SK-N-SH (cell line): ENCODE measurements around the gene LPXN. TPM values are rescaled to one million over a fixed set of nuclear protein-coding genes. Genes with fewer than 3 reads are reported as not detected.

ENCODE experiments used
- CTCF ChIA-PET: fragments of 300-600, 350-600 bp; formaldehyde crosslinking; extraction: SDS; loops from one replicate; lab custom pipeline; 2021; lab: Yijun Ruan, JAX
- POLR2A ChIA-PET: fragments of 350-600 bp; sonication (Branson Sonifier 250); formaldehyde crosslinking; extraction: SDS; loops from one replicate; lab custom pipeline; 2020; ENCODE audit warnings: antibody characterized with exemption, inconsistent platforms; lab: Yijun Ruan, JAX
- DNase-seq: peaks from one replicate; pipeline ENCODE4 v3.0.0; 2012
- H2AFZ ChIP-seq: fragments of 200-600 bp; sonication (generic); 2 replicates; pipeline ENCODE4 v1.8.1; 2016; ENCODE audit warnings: antibody characterized with exemption, mild to moderate bottlenecking, low read depth
- H3F3A ChIP-seq: fragments of 200-600 bp; sonication (generic); replicated peaks from 2 replicates; pipeline ENCODE3; 2016; ENCODE audit warnings: antibody characterized with exemption, mild to moderate bottlenecking; ENCODE audit not compliant: insufficient read depth
- H3K27ac ChIP-seq, 2 experiments: fragments of 200-500 bp in 1 of 2; fragments of 200-600 bp in 1 of 2; sonication (Bioruptor generic) in 1 of 2; sonication (generic), shearing (Covaris generic) in 1 of 2; 2 replicates each; pipeline versions ENCODE4 v1.5.1 to v1.6.1; 2014 to 2016; ENCODE audit warnings: low read depth in 2 of 2, inconsistent platforms in 1 of 2, low read length in 1 of 2, mild to moderate bottlenecking in 1 of 2, mixed read lengths in 1 of 2
- H3K27me3 ChIP-seq: fragments of 200-600 bp; sonication (generic), shearing (Covaris generic); 2 replicates; pipeline ENCODE4 v1.6.1; 2016; ENCODE audit warnings: mixed run types; ENCODE audit not compliant: insufficient read depth
- H3K36me3 ChIP-seq, 2 experiments: fragments of 200-500 bp in 1 of 2; fragments of 200-600 bp in 1 of 2; sonication (Bioruptor generic) in 1 of 2; sonication (generic) in 1 of 2; replicated peaks in 1 of 2; 2 replicates each; pipeline versions ENCODE3 to v1.5.1; 2014 to 2016; ENCODE audit warnings: low read length in 1 of 2, mild to moderate bottlenecking in 1 of 2; ENCODE audit not compliant: insufficient read depth in 2 of 2, control insufficient read depth in 1 of 2
- H3K4me1 ChIP-seq, 2 experiments: fragments of 200-500 bp in 1 of 2; fragments of 200-600 bp in 1 of 2; sonication (Bioruptor generic) in 1 of 2; sonication (generic), shearing (Covaris generic) in 1 of 2; 2 replicates each; pipeline versions ENCODE4 v1.5.1 to v1.6.1; 2014 to 2016; ENCODE audit warnings: low read depth in 1 of 2, low read length in 1 of 2, mixed run types in 1 of 2; ENCODE audit not compliant: insufficient read depth in 2 of 2, control insufficient read depth in 1 of 2
- H3K4me2 ChIP-seq: fragments of 200-600 bp; sonication (generic), shearing (Covaris generic); 2 replicates; pipeline ENCODE4 v1.6.1; 2017; ENCODE audit warnings: mixed run types
- H3K4me3 ChIP-seq, 2 experiments: fragments of 200-500 bp in 1 of 2; fragments of 200-600 bp in 1 of 2; sonication (Bioruptor generic) in 1 of 2; sonication (generic), shearing (Covaris generic) in 1 of 2; 2 replicates each; pipeline versions ENCODE4 v1.5.1 to v1.8.1; 2014 to 2016; ENCODE audit warnings: low read depth in 2 of 2, inconsistent platforms in 1 of 2, low read length in 1 of 2, mild to moderate bottlenecking in 1 of 2, mixed read lengths in 1 of 2, moderate library complexity in 1 of 2
- H3K79me2 ChIP-seq: fragments of 200-600 bp; sonication (generic); 2 replicates; pipeline ENCODE4 v1.8.1; 2017; ENCODE audit warnings: mild to moderate bottlenecking; ENCODE audit not compliant: insufficient read depth
- H3K9ac ChIP-seq: fragments of 200-600 bp; sonication (generic); 2 replicates; pipeline ENCODE4 v1.6.1; 2017; ENCODE audit warnings: mixed run types
- H3K9me2 ChIP-seq: fragments of 200-600 bp; sonication (generic); 2 replicates; pipeline ENCODE4 v1.6.1; 2017; ENCODE audit warnings: mixed run types
- H3K9me3 ChIP-seq: fragments of 200-600 bp; sonication (generic); 2 replicates; pipeline ENCODE4 v1.6.1; 2017; ENCODE audit warnings: mixed run types, mild to moderate bottlenecking, moderate library complexity
- H4K20me1 ChIP-seq: fragments of 200-600 bp; sonication (generic); 2 replicates; pipeline ENCODE4 v1.6.1; 2017; ENCODE audit warnings: mild to moderate bottlenecking, mixed run types; ENCODE audit not compliant: insufficient read depth
- CHD2 ChIP-seq: fragments of 150-350 bp; IDR thresholded peaks from 2 replicates; pipeline ENCODE4 v1.6.1; 2018; ENCODE audit warnings: low read length; ENCODE audit not compliant: partially characterized antibody
- ELF1 ChIP-seq: IDR thresholded peaks from 2 replicates; pipeline ENCODE4 v1.4.0; 2012
- EZH2phosphoT487 ChIP-seq: fragments of 200-600 bp; sonication (generic); IDR thresholded peaks from 2 replicates; pipeline ENCODE4 v1.6.1; 2017; ENCODE audit warnings: low read depth, mixed run types, mild to moderate bottlenecking, antibody characterized with exemption, moderate library complexity, borderline replicate concordance
- FOSL2 ChIP-seq: IDR thresholded peaks from 2 replicates; pipeline ENCODE4 v1.4.0; 2012; ENCODE audit warnings: low read depth, mild to moderate bottlenecking, moderate library complexity, borderline replicate concordance
- FOXJ3 ChIP-seq: sonication (generic); formaldehyde crosslinking; IDR thresholded peaks from 2 replicates; pipeline ENCODE4 v1.5.1; 2020; ENCODE audit warnings: mild to moderate bottlenecking, missing genetic modification reagents
- FOXM1 ChIP-seq: IDR thresholded peaks from 2 replicates; pipeline ENCODE4 v1.4.0; 2012; ENCODE audit warnings: low read depth, mild to moderate bottlenecking
- GABPA ChIP-seq: IDR thresholded peaks from 2 replicates; pipeline ENCODE4 v1.4.0; 2012; ENCODE audit warnings: low read depth, mild to moderate bottlenecking
- MEF2A ChIP-seq: IDR thresholded peaks from 2 replicates; pipeline ENCODE4 v1.4.0; 2012; ENCODE audit warnings: low read depth, borderline replicate concordance
- NFIC ChIP-seq: IDR thresholded peaks from 2 replicates; pipeline ENCODE4 v1.4.0; 2012; ENCODE audit warnings: borderline replicate concordance
- NRF1 ChIP-seq: IDR thresholded peaks from 2 replicates; pipeline ENCODE4 v1.6.1; 2012; ENCODE audit warnings: low read depth, mild to moderate bottlenecking, low read length
- PBX3 ChIP-seq: IDR thresholded peaks from 2 replicates; pipeline ENCODE4; 2012
- POLR2AphosphoS5 ChIP-seq: IDR thresholded peaks from 2 replicates; pipeline ENCODE4 v1.6.1; 2012; ENCODE audit warnings: low read depth, low read length
- RCOR1 ChIP-seq: fragments of 150-350 bp; IDR thresholded peaks from 2 replicates; pipeline ENCODE4 v1.6.1; 2017; ENCODE audit warnings: antibody characterized with exemption, low read length
- REST ChIP-seq: IDR thresholded peaks from 2 replicates; pipeline ENCODE4 v1.6.1; 2012; ENCODE audit warnings: mild to moderate bottlenecking, low read depth, low read length, moderate library complexity
- RFX5 ChIP-seq: IDR thresholded peaks from 2 replicates; pipeline ENCODE4 v1.6.1; 2012; ENCODE audit warnings: mild to moderate bottlenecking, improper control_type of control experiment, low read length
- SIN3A ChIP-seq: IDR thresholded peaks from 2 replicates; pipeline ENCODE4 v1.6.1; 2012; ENCODE audit warnings: low read depth, mild to moderate bottlenecking, low read length, moderate library complexity, borderline replicate concordance
- SMC3 ChIP-seq: IDR thresholded peaks from 2 replicates; pipeline ENCODE4 v1.6.1; 2012; ENCODE audit warnings: low read depth, low read length, improper control_type of control experiment
- TEAD4 ChIP-seq: IDR thresholded peaks from 2 replicates; pipeline ENCODE4 v1.4.0; 2012; ENCODE audit warnings: mild to moderate bottlenecking, borderline replicate concordance; ENCODE audit not compliant: insufficient read depth
- USF1 ChIP-seq: IDR thresholded peaks from 2 replicates; pipeline ENCODE4 v1.4.0; 2012; ENCODE audit warnings: low read depth, borderline replicate concordance
- YY1 ChIP-seq: IDR thresholded peaks from 2 replicates; pipeline ENCODE4 v1.4.0; 2012; ENCODE audit warnings: low read depth, mild to moderate bottlenecking
- WGBS: methylation state at CpG from one replicate; pipeline ENCODE4 v1.1.6; 2017; ENCODE audit warnings: low lambda C conversion rate; 5-methylcytosine and 5-hydroxymethylcytosine counted together
- polyA plus RNA-seq, 3 experiments: library from polyadenylated mRNA; depleted of rRNA; stranded (reverse); fragments of >200 nt; gene quantifications; 2 replicates each; pipeline ENCODE4 v1.2.3, GENCODE V29; 2012
- TF ChIP-seq, protein P1 (sequence below): fragments of 150-350 bp; IDR thresholded peaks from 2 replicates; pipeline ENCODE4 v1.6.1; 2016; ENCODE audit warnings: mild to moderate bottlenecking, low read depth, low read length

The LPXN gene
- polyA plus RNA-seq, 1 of the 3 experiments (the other 2 are of a cell fraction) = 4.4 TPM

DNA sequence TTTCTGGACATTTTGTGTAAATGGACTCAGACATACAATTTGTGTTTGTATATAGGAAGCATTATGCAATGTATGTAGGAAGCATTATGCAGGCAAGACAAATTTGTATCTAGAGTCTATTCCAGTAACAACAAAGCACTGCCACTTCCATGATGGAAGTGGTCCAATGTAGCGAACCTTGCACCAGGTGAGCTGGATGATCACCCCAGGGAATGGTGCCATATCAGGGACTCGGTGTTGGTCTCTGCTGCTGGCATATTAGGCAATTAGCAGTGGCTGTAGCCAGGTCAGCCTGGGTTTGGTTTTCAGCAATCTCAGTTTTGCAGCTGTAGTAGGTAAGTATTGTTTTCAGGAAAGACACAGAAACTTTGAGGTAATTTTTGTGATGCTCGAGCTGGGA, 16.0 kb upstream of the LPXN start:
- POLR2A ChIA-PET = no interaction called here
- no peak for TF ChIP-seq REST
- TF ChIP-seq FOXJ3 (CRISPR knock-in tag) = no peak
- no peak for TF ChIP-seq MEF2A
- no peak for TF ChIP-seq FOXM1
- no peak for TF ChIP-seq NRF1
- TF ChIP-seq TEAD4 = no peak
- TF ChIP-seq GABPA = no peak
- TF ChIP-seq SIN3A = no peak
- no peak for TF ChIP-seq FOSL2
- TF ChIP-seq RFX5 = no peak
- no peak for TF ChIP-seq EZH2phosphoT487
- no peak for TF ChIP-seq NFIC
- no peak for TF ChIP-seq SMC3
- TF ChIP-seq PBX3 = no peak
- TF ChIP-seq, all 33 proteins: peak for 0
- Histone ChIP-seq H3K27me3 (no peaks in the 10 kb centered on the region), H3K4me3 (no peak overlapping the region), H3K27ac (no peak overlapping the region), H3K9me3 (no peaks in the 10 kb centered on the region), H3K79me2 (peaks cover 99% of the 10 kb centered on the region), H3K36me3 (peaks cover 22 to 23% of the 10 kb centered on the region in 2 experiments), H4K20me1 (peaks cover 33% of the 10 kb centered on the region), H3K9ac (no peak overlapping the region), H3K4me1 (no peaks in the 10 kb centered on the region; a peak in 2 of 4 replicates), H3K4me2 (no peak overlapping the region), H3K9me2 (no peaks in the 10 kb centered on the region), H2AFZ (no peak overlapping the region), H3F3A (peaks cover 8% of the 10 kb centered on the region)
- CTCF ChIA-PET = interaction anchor here (1.6 kb wide), 1 partner anchor 24 kb away, joined by 3 read pairs; no protein-coding TSS in a partner anchor
- DNase-seq = no peak
- 92% methylated on average over 3 of the region's 3 CpGs for WGBS

- Histone ChIP-seq H3K9me3 (no peaks in the 10 kb centered on the region), H3K4me1 (peaks cover 0 to 13% of the 10 kb centered on the region in 2 experiments; a peak in 3 of 4 replicates), H3K9me2 (no peaks in the 10 kb centered on the region; the same call in 1 of the 2 replicates), H3K27me3 (no peaks in the 10 kb centered on the region), H3K4me3 (no peak overlapping the region), H3K27ac (no peak overlapping the region), H3K9ac (no peak overlapping the region), H3K79me2 (peaks cover 99% of the 10 kb centered on the region), H4K20me1 (peaks cover 32% of the 10 kb centered on the region), H2AFZ (no peak overlapping the region), H3K4me2 (no peak overlapping the region), H3K36me3 (peaks cover 34 to 38% of the 10 kb centered on the region in 2 experiments), H3F3A (peaks cover 13% of the 10 kb centered on the region)
- WGBS = 97% methylated on average over 2 of the region's 2 CpGs
- POLR2A ChIA-PET = no interaction called here
- CTCF ChIA-PET = interaction anchor here (1.1 to 1.7 kb wide), 3 partner anchors 19 to 43 kb away, joined by 3 to 6 read pairs (median 4); no protein-coding TSS in a partner anchor
- no peak for DNase-seq
- TF ChIP-seq NFIC = no peak
- TF ChIP-seq USF1 = no peak
- no peak for TF ChIP-seq PBX3
- TF ChIP-seq FOXM1 = no peak
- no peak for TF ChIP-seq ELF1
- TF ChIP-seq POLR2AphosphoS5 = no peak
- no peak for TF ChIP-seq FOXJ3 (CRISPR knock-in tag)
- TF ChIP-seq, protein P1, sequence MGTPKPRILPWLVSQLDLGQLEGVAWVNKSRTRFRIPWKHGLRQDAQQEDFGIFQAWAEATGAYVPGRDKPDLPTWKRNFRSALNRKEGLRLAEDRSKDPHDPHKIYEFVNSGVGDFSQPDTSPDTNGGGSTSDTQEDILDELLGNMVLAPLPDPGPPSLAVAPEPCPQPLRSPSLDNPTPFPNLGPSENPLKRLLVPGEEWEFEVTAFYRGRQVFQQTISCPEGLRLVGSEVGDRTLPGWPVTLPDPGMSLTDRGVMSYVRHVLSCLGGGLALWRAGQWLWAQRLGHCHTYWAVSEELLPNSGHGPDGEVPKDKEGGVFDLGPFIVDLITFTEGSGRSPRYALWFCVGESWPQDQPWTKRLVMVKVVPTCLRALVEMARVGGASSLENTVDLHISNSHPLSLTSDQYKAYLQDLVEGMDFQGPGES = no peak
- TF ChIP-seq CHD2 = no peak
- TF ChIP-seq YY1 = no peak
- no peak for TF ChIP-seq RCOR1
- no peak for TF ChIP-seq GABPA
- TF ChIP-seq SMC3 = no peak
- no peak for TF ChIP-seq MEF2A
These were observed 11.3 kb upstream of the LPXN start for GRCh38 chr11:58586998-58587397.
